ENCODE data around the gene MAGI1.

GRCh38 chr3:65560901-65561300 is 477.8 kb downstream of the MAGI1 start:
- TF ChIP-seq CTCF (IDR thresholded peaks at IDR 0.05 in 2 of 3, conservative IDR thresholded peaks at IDR 0.05 in 1 of 3; ENCODE audit: borderline replicate concordance in 1 of 3, insufficient read depth in 1 of 3, low read depth in 2 of 3, low read length in 2 of 3), result no peak
- no peak for TF ChIP-seq REST (IDR thresholded peaks at IDR 0.05; ENCODE audit: low read depth)
- TF ChIP-seq EZH2 (IDR thresholded peaks at IDR 0.05), result no peak
- no peak for TF ChIP-seq POLR2AphosphoS5 (IDR thresholded peaks at IDR 0.05; ENCODE audit: low read depth, low read length)
- TF ChIP-seq EZH2phosphoT487 (IDR thresholded peaks at IDR 0.05; ENCODE audit: borderline replicate concordance), result no peak
- TF ChIP-seq ELF1 (IDR thresholded peaks at IDR 0.05; ENCODE audit: borderline replicate concordance, low read depth), result no peak
- TF ChIP-seq YY1 (IDR thresholded peaks at IDR 0.05; ENCODE audit: extremely low read depth, insufficient replicate concordance, low read depth, low read length), result no peak
- TF ChIP-seq POLR2A (IDR thresholded peaks at IDR 0.05; ENCODE audit: borderline replicate concordance, extremely low read depth, insufficient read depth, insufficient read length), result no peak
- no peak for TF ChIP-seq RAD21 (IDR thresholded peaks at IDR 0.05; ENCODE audit: low read depth)
